GM21825 (cell line): ENCODE data around the gene LYRM4.

Experiments used
- ATAC-seq: cut with Tn5 transposase; IDR thresholded peaks from one replicate; pipeline ENCODE4 v1.9.1; 2021; ENCODE audit warnings: mild to moderate bottlenecking, moderate library complexity; ENCODE audit not compliant: unreplicated experiment

The LYRM4 gene

DNA sequence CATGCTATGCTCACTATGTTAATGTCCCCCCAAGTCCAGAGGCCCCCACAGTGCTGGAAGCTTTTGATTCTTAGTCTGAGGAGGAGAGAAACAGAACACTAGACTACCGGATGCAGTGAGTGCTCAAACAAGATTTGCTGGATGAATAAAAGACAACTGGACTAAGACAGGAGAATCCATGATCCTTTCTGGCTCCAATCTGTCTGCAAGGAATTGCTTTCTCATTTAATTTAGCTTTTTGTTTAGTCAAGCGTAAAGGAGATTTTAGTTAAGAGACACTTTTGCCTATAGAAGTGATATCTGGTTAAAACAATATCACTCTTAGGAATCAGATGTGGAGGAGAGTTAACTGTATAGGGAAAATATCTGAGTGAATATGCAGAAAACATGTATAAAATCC lies 13.5 kb downstream of the LYRM4 start:
- ATAC-seq: no peak

DNA sequence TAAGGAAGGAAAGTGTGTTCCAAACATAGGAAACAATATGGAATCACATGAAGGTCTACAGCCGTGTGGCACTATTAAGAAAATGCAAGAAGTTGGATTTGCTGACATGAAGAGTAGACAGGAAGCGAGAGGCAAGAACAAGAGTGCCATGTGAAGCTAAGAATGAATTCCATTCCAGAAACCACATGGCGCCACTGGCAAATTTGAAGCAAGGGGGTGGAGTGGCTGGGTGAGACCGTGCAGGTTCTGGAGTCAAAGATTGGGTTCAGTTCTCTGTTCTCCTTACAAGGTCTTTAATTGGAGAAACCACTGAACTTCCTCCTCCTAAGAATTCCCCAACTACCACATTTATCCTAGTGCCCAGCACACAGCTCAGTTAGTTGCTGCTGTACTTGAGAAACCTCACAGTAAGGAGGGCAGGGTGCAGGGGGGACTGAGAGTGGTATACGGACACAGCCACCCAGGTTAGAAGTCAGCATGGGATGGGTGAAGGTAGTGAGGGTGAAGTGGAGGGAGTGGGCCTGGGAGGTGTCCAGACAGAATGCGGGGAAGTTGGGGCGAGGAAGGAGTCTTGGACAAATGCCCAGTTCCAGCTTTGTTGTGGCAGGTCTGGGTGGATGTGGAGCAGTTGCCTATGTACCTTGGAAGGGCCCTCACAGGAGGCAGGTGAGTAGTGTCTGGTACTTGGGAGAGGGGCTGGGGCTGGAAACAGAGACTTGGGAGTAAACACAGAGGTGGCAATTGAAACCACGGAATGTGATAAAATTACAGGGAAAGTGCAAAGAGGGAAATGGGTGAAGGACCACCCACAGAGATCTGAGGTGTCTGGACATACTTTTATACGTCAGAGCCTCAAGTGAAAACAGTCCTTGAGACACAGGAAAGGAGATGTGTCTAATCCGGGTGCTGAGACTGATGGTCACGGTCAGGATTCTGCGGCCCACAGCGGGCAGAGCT lies 14.3 kb downstream of the LYRM4 start:
- no peak for ATAC-seq

GRCh38 chr6:5243069-5243468 lies 17.7 kb downstream of the LYRM4 start:
- ATAC-seq: no peak

DNA sequence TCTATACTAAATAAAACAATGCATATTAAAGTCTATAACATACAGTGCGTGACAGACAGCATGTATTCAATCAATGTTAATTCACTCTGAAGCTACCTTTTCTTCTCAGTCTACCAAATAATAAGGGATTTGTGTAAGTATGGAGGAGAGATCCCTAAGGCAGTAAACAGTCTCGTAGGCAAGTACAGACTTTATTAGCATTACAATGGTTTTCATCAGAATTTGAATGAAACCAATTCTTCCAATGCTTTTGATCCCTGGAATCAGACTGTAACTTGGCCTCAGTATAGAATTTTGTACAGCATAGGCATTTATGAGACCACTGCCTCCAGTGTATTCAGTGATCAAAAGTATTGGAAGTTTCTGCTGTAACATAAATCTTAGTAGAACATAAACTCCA lies 19.5 kb downstream of the LYRM4 start:
- ATAC-seq: no peak

- no peak for ATAC-seq
Observed at GRCh38 chr6:5238336-5238735, 22.4 kb downstream of the LYRM4 start.

- ATAC-seq: no peak
Observed at GRCh38 chr6:5237805-5238204, 22.9 kb downstream of the LYRM4 start.

GRCh38 chr6:5235830-5236229 lies 24.9 kb downstream of the LYRM4 start:
- ATAC-seq: no peak

DNA sequence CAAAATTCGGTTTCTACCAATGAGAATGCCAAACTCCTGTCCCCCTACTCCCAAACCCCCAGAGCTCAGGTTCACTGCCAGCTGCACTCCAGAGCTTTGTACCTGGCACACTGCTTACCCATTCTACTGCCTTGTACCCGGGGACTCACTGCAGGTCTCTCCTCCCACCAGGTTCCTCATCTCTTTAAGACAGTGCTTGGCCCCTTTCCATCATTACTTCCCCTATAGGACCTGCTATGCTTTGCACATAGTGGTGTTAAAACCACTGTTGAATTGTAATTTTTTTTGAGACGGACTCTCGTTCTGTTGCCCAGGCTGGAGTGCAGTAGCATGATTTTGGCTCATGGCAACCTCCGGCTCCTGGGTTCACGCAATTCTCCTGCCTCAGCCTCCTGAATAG lies 25.9 kb downstream of the LYRM4 start:
- ATAC-seq: no peak

DNA sequence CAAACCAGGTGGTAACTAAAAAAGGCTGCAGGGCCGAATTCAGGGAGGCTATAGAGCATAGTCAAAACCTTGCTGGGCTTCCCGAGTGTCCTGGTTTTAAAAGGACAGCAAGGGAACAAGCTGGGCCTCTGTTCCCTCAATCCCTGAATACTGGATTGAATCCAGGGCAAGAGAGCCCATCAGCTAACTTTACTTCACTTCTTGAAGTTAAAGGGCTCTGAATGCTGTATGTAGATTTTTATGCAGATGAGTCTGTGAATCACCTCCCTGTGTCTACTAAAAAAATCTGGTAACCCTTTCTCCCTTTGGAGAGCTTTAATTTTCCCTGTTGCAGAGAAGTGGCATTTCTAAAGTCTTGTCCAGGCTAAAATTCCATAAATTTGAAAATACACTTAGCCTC lies 29.5 kb downstream of the LYRM4 start:
- ATAC-seq: no peak

DNA sequence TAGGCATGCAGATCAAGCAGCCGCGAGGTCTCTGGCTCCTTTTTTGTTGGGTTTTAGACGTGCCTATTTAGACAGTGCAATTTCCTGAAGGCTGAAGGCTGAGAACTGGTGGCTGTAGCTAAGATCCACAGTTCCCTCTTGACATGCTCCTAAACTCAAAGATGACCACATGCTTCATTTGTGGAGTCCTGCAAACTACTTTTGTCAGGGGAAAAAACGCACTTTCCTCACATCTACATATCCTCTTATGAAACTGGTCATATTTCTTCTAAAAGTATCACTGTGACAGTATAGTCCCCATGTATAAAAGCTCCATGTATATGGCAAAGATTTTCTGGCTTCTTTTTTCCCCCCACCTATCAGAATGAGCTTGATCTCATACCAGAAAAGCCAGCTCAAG lies 30.7 kb downstream of the LYRM4 start:
- ATAC-seq: no peak

- ATAC-seq: no peak
Observed at GRCh38 chr6:5229356-5229755, 31.4 kb downstream of the LYRM4 start.

GRCh38 chr6:5223309-5223708 lies 37.4 kb downstream of the LYRM4 start:
- ATAC-seq: no peak

DNA sequence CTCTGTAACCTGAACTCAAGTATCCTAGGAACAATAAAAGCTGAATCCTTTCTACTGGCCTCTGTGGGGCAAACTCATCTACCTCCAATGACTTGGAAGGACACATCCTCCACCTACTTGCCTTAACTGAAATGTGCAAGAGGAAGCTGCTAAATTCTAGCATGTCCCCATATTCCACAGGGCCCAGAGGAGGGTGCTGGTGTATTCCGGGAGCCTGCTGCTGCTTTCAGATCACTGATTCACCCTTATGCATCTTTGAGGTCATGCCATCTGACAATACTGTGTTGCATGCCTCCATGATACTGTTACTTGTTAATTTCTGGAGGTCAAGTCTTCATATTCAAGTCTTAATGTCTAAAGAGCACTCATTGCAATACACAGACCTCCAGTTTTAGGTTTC lies 40.3 kb downstream of the LYRM4 start:
- ATAC-seq: no peak

- no peak for ATAC-seq
Observed at GRCh38 chr6:5219011-5219691, 41.6 kb downstream of the LYRM4 start.

DNA sequence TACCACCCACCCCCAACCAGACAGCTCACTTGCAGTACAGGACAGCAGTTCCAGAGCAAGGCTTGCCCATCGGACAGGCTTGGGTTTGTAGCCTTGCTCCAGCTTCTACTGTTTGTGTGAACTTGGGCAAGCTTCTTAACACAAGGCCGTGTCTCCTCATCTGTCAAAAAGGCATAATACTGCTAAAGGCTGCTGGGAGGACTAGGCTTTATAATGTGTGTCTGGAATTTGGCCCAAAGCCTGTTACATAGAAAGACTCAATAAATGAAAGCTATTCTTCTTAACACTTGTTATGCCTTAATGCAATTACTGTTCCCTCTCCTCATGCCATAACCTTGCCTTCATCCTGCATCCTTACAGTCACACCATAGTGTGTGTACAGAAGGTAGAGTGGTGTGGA lies 43.4 kb downstream of the LYRM4 start:
- no peak for ATAC-seq

GRCh38 chr6:5215799-5216198 lies 45.0 kb downstream of the LYRM4 start:
- no peak for ATAC-seq

DNA sequence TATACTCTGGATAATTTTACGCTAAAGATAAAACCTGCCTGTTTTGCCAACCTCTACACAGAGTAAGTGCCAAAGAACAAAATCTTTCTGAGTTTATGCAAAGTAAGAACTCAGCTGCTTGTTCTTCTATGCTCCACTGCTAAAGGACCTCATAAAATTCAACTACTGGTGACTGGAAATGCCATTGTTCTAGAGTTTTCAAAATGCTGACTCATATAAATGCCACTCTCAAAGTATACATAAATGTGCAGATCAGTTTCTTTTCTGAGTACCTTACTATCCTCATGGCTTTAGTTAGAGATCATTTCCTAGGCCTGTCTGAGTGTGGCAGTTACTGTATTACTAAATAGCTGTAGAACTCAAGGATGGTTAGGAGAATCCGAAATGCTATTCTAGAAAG lies 45.6 kb downstream of the LYRM4 start:
- ATAC-seq: no peak

DNA sequence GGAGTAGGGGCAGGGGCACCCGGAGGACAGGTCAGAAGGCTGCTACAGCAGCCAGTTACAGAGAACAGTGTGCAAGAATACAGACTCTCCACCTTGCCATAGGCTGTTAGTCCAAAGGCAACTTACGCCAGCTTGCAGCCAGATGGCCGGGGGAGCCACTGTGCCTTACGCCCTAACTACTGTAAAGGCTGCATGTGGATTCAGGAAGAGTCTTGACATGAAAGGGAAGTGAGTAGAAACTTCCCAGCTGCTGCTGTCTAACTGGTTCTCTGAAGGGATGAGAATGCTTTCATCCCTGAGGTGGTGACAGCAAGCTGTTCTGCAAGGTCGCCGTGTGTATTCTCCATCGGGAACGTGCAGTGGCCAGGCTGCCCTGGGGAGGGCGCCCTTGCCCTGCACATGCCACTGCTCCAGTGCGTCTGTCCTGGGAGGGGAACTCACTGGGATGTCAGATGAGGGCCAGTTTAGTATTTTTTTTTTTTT lies 46.1 kb downstream of the LYRM4 start:
- ATAC-seq: no peak

DNA sequence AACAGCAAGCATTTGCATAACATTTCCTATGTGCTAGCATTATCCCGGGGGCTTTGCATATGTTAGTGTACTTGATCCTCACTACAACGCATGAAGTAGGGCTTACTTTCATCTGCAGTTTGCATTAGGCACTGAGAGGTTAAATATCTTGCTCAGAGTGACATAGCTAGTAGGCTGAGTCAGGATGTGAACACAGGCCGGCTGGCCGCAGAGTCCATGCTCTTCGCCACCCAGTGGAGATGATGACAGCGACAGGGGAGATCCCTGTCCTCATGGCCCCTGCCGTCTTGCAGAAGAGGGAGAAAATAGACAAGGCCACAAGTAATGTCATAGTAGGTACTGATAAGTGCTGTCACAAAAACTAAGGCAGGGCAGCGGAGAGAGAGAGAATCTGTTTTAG lies 46.9 kb downstream of the LYRM4 start:
- no peak for ATAC-seq

DNA sequence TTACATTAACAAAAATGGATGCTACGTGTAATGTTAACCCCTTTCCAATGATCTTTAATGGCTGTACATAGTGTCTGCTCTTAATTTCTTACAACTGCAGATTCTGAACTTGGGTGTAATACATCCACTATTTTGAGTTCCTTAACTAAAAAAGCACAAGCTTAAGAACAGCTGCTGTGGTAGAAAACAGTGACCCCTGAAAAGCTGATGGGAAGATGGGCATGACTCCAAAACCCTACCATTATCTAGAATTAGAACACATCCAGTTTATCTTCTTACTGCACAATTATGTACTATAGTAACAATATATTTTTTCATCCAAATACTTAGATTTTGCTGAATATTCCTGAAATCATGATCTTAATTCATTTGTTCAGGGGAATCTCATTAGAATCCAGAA lies 49.3 kb downstream of the LYRM4 start:
- no peak for ATAC-seq

DNA sequence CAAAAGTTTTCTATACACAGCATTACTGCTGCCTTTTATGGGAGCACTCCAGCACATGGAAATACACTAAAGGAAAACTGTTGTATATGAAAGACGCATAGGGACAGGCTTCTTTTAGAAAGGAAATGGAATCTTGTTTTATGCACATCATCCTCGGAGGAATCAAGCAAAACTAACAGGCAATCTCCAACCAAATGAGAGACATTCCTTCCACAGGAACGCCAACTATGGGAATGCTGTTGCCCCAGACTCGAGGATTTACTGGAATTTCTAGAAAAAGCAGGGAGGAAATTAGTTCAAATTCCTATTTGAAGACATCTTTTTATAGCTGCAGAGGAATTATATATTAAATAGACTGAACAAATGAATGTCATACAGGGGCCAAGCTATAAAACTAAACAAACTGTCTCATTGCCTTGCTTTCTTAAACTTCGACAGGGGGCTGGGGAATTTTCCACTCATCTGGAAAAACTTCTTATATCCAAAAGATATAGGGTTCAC lies 52.2 kb downstream of the LYRM4 start:
- no peak for ATAC-seq

DNA sequence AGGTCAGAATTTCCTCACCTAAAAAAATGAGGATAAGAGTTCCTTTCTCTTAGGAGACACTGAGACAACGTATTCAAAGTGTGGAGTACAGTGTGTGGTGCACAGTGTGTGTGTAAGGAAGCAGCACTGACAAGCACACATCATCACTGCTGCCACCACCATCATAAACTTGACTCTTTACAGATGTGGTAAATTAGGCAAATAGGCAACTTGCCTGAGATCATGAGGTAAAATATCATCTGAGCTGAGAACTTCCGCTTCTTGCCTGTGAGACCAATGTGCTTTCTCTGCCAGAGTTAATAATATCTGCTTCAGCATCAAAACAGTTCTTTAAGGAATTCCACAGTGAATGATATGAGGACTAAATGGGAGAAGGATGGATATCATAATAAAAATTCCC lies 52.7 kb downstream of the LYRM4 start:
- no peak for ATAC-seq
